Limb (tissue), 2 donors: ENCODE results near the gene GRAMD1C.
A peak's percentile ranks its signal among the peaks of the same experiment; 100 is the strongest.
"Not testable (repeated sequence)": the region's sequence is repeated elsewhere in the genome, so short reads cannot be mapped to it uniquely, and the experiment has no call there.

ENCODE experiments used
- DNase-seq, 2 donors: peaks; one replicate each; pipeline ENCODE4 v3.0.0-alpha.2; 2016; ENCODE audit errors: extremely low spot score in 2 of 2

Gene GRAMD1C

GRCh38 chr3:113850391-113850790 lies 11.8 kb downstream of the GRAMD1C start:
- DNase-seq = not testable (repeated sequence)

GRCh38 chr3:113852506-113852905 lies 13.9 kb downstream of the GRAMD1C start:
- no peak for DNase-seq

GRCh38 chr3:113867506-113867905 lies 28.9 kb downstream of the GRAMD1C start:
- DNase-seq = no peak

DNA sequence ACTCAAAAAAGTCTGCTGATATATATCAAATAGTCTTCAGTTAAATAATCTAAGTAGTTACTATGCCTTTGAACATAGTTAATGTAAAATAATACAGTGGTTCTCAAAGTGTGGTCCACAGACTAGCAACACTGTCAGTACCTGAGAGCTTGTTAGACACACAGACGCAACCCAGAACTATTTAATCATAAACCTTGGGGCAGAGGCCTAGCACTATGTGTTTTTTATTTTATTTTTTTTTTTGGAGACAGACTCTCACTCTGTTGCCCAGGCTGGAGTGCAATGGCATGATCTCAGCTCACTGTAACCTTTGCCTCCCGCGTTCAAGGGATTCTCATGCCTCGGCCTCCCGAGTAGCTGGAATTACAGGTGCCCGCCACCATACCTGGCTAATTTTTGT lies 34.7 kb downstream of the GRAMD1C start:
- no peak for DNase-seq

DNA sequence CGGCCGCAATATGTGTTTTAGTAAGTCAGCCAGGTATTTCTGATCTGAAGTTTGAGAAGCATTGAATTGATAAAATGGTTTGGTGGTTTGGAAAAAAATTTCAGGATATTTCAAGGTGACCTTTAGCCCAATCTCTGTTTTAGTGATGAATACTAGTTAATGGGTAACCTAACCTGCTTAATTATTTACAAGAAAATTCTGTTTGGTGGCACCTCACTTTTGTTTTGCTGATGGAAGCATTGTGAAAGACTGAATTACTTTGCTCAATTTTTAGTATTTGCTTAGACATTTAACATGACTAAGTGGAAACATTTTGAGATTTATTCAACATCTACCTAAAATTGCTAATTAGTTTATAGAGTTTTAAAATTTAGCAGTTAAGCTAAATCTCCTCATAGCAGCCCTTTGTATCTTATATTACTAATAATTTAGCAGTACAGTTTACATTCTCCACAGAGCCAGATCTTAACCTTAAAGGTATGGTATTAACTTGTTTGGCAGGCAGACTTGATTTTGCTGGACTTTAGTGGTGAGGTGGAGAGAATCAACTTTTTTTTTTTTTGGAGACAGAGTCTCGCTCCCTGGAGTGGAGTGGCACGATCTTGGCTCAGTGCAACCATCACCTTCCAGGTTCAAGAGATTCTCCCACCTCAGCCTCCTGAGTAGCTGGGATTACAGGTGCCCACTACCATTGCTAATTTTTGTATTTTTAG lies 35.4 kb downstream of the GRAMD1C start:
- DNase-seq = no peak

DNA sequence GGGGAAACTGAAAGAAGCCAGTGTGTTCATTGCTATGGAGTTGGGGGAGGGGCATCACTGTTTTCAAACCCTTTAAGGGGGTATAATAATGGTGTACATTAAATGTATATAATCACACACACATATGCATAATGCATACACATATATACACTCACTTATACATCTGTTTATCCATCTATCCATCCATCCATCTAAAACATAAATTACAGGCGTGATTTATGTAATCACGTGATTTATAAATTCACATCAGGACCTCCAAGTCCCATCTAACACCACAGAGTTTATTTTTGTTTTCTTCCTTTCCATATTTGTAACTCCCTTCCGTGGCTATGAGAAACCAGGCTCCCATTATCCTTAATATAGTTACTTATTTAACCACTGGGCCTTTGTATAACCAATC lies 39.8 kb downstream of the GRAMD1C start:
- no peak for DNase-seq

DNA sequence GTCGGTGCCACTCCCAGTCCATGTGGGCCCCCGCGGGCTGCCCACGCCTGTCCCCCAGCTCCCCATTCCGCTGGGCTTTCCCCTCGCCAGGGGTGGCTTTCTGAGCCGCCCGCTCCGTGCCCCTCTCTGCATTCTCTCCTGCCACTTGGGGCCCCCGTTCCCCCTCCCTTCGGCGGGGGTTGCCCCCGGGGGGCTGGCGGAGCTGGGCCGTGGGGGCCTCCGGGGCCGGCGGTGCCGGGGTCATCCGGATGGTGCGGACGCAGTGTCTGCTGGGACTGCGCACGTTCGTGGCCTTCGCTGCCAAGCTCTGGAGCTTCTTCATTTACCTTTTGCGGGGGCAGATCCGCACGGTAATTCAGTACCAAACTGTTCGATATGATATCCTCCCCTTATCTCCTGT lies 46.5 kb downstream of the GRAMD1C start:
- no peak for DNase-seq

- no peak for DNase-seq
These were observed 51.8 kb downstream of the GRAMD1C start for GRCh38 chr3:113890256-113890900.

DNA sequence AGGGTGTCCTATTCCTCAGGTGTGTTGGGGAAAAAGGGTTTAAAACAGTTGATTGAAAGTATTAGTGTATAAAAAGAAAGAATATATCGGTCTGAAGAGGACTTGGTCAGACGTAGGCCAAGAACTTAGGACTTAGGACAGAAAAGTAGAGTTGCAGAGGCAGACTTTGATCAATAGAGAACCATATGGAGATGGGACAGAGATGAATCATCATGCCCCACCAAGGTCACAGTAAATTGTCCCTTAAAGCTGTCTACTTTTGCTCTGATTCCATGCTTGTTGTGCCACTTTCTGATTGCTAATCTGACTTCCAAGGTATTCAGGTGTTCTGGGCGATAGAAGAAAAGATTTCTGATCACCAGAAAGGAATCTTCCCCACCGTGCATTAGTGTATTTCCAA lies 56.3 kb downstream of the GRAMD1C start:
- no peak for DNase-seq

GRCh38 chr3:113895964-113896363 lies 57.4 kb downstream of the GRAMD1C start:
- DNase-seq = no peak

- DNase-seq = no peak
These were observed 58.3 kb downstream of the GRAMD1C start for GRCh38 chr3:113896930-113897329.

DNA sequence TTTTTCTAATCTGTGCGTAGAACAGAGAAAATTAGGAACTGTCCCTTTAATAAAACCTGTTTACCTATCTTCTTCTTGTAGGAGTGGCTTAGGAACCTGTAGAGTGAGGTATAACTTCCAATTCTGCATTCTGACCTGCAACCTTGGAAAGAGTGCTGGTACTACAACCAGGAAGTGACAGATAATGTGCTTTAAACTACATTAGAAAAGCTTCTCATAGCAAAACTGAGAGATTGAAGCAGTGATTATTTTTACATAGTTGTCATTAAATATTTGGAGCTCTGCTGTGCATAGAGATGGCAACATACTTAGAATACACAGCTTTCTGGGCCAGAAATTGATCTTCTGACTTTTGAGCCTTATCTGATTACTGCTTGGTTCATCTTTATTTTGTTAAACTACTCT lies 58.8 kb downstream of the GRAMD1C start:
- no peak for DNase-seq

- no peak for DNase-seq
These were observed 60.3 kb downstream of the GRAMD1C start for GRCh38 chr3:113898892-113899291.

DNA sequence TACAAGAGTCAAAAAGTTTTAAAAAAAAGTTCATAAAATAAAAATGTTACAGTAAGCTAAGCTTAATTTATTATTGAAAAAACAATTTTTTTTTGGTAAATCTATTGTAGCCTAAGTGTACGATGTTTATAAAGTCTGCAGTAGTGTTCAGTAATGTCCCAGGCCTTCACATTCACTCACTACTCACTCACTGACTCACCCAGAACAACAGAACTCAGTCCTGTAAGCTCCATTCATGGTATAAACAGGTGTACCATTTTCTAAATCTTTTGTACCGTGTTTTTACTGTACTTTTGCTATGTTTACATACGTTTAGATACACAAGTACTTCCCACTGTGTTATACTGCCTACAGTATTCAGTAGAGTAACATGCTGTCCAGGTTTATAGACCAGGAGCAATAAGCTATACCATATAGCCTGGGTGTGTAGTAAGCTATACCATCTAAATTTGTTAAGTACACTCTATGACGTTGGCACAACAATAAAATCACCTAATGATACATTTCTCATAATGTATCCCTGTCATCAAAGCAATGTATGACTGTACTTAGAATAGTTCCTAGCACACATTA lies 68.1 kb downstream of the GRAMD1C start:
- DNase-seq = no peak

GRCh38 chr3:113908133-113908532 lies 69.5 kb downstream of the GRAMD1C start:
- no peak for DNase-seq

GRCh38 chr3:113910966-113911365 lies 72.4 kb downstream of the GRAMD1C start:
- no peak for DNase-seq

DNA sequence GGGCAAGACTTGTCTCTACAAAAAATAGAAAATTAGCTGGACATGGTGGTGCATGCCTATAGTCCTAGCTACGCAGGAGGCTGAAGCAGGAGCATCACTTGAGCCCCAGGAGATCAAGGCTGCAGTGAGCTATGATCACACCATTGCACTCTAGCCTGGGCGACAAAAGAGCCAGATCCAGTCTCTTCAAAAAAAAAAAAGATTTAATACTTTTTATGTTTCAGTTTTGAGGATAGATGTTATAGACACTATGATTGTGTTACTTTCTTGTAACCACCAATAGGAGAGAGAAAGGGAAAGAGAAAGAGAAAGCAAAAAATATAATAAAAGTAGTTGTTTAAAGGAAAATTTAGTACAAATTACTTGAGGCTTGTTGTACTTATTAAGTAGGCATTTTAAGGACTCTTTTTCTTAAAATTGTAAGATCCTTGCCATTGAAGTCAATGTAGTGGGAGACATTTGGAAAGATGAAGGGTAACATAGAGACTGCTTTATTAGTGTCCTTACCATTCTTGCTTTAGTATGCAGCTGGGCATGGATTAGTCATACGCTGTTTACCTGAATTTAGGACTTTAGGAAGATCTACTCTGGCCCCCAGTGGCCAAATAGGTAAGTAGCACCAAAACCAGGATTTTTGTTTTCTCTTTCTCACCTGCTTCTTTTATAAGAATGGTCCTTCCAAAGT lies 74.1 kb downstream of the GRAMD1C start:
- DNase-seq = peak in 1 of 2 donors; percentile 15

DNA sequence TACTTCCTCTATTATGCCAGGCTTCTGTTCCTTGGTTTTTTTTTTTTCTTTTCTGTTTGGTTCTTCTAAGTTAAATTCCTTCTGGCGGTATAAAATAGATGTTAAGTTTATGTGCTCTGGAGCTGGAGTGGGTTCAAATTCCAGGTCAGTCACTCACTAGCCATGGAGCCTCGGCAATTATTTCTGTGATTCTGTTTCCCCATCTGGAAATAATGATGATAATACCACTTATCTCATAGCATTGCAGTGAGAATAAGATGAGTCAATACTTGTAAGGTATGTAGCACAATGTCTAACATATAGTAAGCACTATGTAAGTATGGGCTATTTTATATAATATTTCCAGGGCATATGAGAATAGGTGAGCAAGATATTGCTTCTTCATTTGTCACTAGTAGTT lies 76.1 kb downstream of the GRAMD1C start:
- no peak for DNase-seq

- no peak for DNase-seq
These were observed 89.0 kb downstream of the GRAMD1C start for GRCh38 chr3:113927556-113927955.

GRCh38 chr3:113946831-113947230 lies 108.2 kb downstream of the GRAMD1C start:
- no peak for DNase-seq

GRCh38 chr3:113947372-113948014 lies 108.9 kb downstream of the GRAMD1C start, which contains the start of gene ZDHHC23:
TSS of gene ZDHHC23 (plus strand) at chr3:113948013. CDS start at chr3:113948803, 790 bp downstream.
- DNase-seq = peak; percentile 33 to 77
